Measurements from ENCODE around the gene KCNS3. TPM values are rescaled to one million over a fixed set of nuclear protein-coding genes. Genes with fewer than 3 reads are reported as not detected.

Gene KCNS3
- polyA plus RNA-seq, 1 of the 3 experiments (the other 2 are of a cell fraction) = 0.07 TPM

DNA sequence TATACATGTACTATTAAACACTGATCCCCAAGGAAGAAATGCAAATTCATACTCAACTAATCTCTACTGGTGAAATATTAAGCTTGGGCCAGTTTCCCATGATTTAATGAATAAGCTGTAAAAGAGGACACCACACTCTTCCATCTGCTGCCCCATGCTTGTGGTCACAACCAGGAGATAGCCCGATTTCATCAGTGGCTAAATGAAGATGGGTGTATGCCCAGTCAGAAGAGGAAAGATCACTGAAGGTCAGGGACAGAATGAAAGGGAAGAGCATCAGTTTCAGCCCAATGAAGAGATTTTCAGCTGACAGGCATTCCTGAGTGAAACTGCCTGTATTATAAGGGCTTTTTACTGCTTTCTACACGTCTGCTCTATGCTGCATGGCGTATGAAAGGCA lies 103.5 kb downstream of the KCNS3 start:
- no peak for DNase-seq
- ChIA-PET POLR2A (no interaction called here), CTCF (interaction anchor here (0.7 kb wide), 1 partner anchor 88 kb away, joined by 3 read pairs; no protein-coding TSS in a partner anchor)
- WGBS (ENCODE audit: low lambda C conversion rate) = 0% methylated on average over 3 of the region's 3 CpGs
- Histone ChIP-seq H3K27me3 (ENCODE audit: insufficient read depth) (no peaks in the 10 kb centered on the region), H3K9me3 (no peaks in the 10 kb centered on the region), H3K79me2 (ENCODE audit: insufficient read depth) (no peaks in the 10 kb centered on the region), H2AFZ (ENCODE audit: low read depth) (no peak overlapping the region), H3K4me2 (no peak overlapping the region), H3K36me3 (replicated peaks in 1 of 2; ENCODE audit: control insufficient read depth in 1 of 2, insufficient read depth in 2 of 2, low read length in 1 of 2) (no peaks in the 10 kb centered on the region), H4K20me1 (ENCODE audit: insufficient read depth) (no peaks in the 10 kb centered on the region), H3K27ac (ENCODE audit: low read depth in 2 of 2, low read length in 1 of 2) (no peak overlapping the region), H3K4me3 (ENCODE audit: low read depth in 2 of 2, low read length in 1 of 2) (no peak overlapping the region), H3K9me2 (no peaks in the 10 kb centered on the region), H3F3A (replicated peaks; ENCODE audit: insufficient read depth) (no peaks in the 10 kb centered on the region), H3K9ac (no peak overlapping the region), H3K4me1 (ENCODE audit: control insufficient read depth in 1 of 2, insufficient read depth in 2 of 2, low read depth in 1 of 2, low read length in 1 of 2) (no peaks in the 10 kb centered on the region)
- TF ChIP-seq SIN3A (IDR thresholded peaks at IDR 0.05; ENCODE audit: borderline replicate concordance, low read depth, low read length) (no peak), FOSL2 (IDR thresholded peaks at IDR 0.05; ENCODE audit: borderline replicate concordance, low read depth) (no peak), NFIC (IDR thresholded peaks at IDR 0.05; ENCODE audit: borderline replicate concordance) (no peak), FOXJ3 (CRISPR knock-in tag; IDR thresholded peaks at IDR 0.05) (no peak), ELF1 (IDR thresholded peaks at IDR 0.05) (no peak), NRF1 (IDR thresholded peaks at IDR 0.05; ENCODE audit: low read depth, low read length) (no peak), POLR2AphosphoS5 (IDR thresholded peaks at IDR 0.05; ENCODE audit: low read depth, low read length) (no peak), YY1 (IDR thresholded peaks at IDR 0.05; ENCODE audit: low read depth) (no peak), RAD21 (IDR thresholded peaks at IDR 0.05; ENCODE audit: low read length) (no peak), RFX5 (IDR thresholded peaks at IDR 0.05; ENCODE audit: low read length) (no peak), TAF1 (IDR thresholded peaks at IDR 0.05; ENCODE audit: borderline replicate concordance, low read depth, low read length) (no peak), MEF2A (IDR thresholded peaks at IDR 0.05; ENCODE audit: borderline replicate concordance, low read depth) (no peak), RCOR1 (IDR thresholded peaks at IDR 0.05; ENCODE audit: low read length) (no peak), JUND (IDR thresholded peaks at IDR 0.05) (no peak), GABPA (IDR thresholded peaks at IDR 0.05; ENCODE audit: low read depth) (no peak)
- TF ChIP-seq, protein P1, sequence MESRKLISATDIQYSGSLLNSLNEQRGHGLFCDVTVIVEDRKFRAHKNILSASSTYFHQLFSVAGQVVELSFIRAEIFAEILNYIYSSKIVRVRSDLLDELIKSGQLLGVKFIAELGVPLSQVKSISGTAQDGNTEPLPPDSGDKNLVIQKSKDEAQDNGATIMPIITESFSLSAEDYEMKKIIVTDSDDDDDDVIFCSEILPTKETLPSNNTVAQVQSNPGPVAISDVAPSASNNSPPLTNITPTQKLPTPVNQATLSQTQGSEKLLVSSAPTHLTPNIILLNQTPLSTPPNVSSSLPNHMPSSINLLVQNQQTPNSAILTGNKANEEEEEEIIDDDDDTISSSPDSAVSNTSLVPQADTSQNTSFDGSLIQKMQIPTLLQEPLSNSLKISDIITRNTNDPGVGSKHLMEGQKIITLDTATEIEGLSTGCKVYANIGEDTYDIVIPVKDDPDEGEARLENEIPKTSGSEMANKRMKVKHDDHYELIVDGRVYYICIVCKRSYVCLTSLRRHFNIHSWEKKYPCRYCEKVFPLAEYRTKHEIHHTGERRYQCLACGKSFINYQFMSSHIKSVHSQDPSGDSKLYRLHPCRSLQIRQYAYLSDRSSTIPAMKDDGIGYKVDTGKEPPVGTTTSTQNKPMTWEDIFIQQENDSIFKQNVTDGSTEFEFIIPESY (IDR thresholded peaks at IDR 0.05; ENCODE audit: borderline replicate concordance, low read depth) = no peak
- TF ChIP-seq, protein P2, sequence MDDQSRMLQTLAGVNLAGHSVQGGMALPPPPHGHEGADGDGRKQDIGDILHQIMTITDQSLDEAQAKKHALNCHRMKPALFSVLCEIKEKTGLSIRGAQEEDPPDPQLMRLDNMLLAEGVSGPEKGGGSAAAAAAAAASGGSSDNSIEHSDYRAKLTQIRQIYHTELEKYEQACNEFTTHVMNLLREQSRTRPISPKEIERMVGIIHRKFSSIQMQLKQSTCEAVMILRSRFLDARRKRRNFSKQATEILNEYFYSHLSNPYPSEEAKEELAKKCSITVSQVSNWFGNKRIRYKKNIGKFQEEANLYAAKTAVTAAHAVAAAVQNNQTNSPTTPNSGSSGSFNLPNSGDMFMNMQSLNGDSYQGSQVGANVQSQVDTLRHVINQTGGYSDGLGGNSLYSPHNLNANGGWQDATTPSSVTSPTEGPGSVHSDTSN (IDR thresholded peaks at IDR 0.05) = no peak
- TF ChIP-seq, protein P3, sequence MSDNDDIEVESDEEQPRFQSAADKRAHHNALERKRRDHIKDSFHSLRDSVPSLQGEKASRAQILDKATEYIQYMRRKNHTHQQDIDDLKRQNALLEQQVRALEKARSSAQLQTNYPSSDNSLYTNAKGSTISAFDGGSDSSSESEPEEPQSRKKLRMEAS (IDR thresholded peaks at IDR 0.05; ENCODE audit: low read depth) = no peak
- TF ChIP-seq, protein P4, sequence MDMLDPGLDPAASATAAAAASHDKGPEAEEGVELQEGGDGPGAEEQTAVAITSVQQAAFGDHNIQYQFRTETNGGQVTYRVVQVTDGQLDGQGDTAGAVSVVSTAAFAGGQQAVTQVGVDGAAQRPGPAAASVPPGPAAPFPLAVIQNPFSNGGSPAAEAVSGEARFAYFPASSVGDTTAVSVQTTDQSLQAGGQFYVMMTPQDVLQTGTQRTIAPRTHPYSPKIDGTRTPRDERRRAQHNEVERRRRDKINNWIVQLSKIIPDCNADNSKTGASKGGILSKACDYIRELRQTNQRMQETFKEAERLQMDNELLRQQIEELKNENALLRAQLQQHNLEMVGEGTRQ (IDR thresholded peaks at IDR 0.05; ENCODE audit: borderline replicate concordance, low read depth, low read length) = no peak
- TF ChIP-seq, protein P5, sequence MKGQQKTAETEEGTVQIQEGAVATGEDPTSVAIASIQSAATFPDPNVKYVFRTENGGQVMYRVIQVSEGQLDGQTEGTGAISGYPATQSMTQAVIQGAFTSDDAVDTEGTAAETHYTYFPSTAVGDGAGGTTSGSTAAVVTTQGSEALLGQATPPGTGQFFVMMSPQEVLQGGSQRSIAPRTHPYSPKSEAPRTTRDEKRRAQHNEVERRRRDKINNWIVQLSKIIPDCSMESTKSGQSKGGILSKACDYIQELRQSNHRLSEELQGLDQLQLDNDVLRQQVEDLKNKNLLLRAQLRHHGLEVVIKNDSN (IDR thresholded peaks at IDR 0.05; ENCODE audit: borderline replicate concordance, low read depth) = no peak

Other genes with a start within 250 kb of the KCNS3 start
- 6.5 and 8.2 TPM in 2 replicates for gene SMC6, start 124.9 kb upstream of the KCNS3 start, polyA plus RNA-seq (2012; rRNA removed)
- 5.3 and 7.8 TPM in 2 replicates for gene GEN1, start 124.5 kb upstream of the KCNS3 start, polyA plus RNA-seq (2012; rRNA removed)
- not detected in 2 replicates for gene MSGN1, start 62.2 kb upstream of the KCNS3 start, polyA plus RNA-seq (2012; rRNA removed)